Measurements from ENCODE around the gene AMBRA1.
A peak's percentile ranks its signal among the peaks of the same experiment; 100 is the strongest.

Gene AMBRA1

GRCh38 chr11:46593550-46594373 lies at the start of gene AMBRA1:
AMBRA1 (minus strand) TSS chr11:46594023; CDS start chr11:46548380, 45,643 bp downstream.
- peak; percentile 32 to 84 for DNase-seq

- no peak for DNase-seq
These were observed 49.7 kb upstream of the AMBRA1 start for GRCh38 chr11:46643531-46643930.

GRCh38 chr11:46642627-46643335 lies 49.0 kb upstream of the AMBRA1 start:
- DNase-seq, result no peak

- no peak for DNase-seq
These were observed 47.8 kb upstream of the AMBRA1 start for GRCh38 chr11:46641639-46642038.

- no peak for DNase-seq
These were observed 46.4 kb upstream of the AMBRA1 start for GRCh38 chr11:46640036-46640788.

- no peak for DNase-seq
These were observed 45.5 kb upstream of the AMBRA1 start for GRCh38 chr11:46639197-46639839.

- no peak for DNase-seq
These were observed 43.7 kb upstream of the AMBRA1 start for GRCh38 chr11:46637546-46637945.

GRCh38 chr11:46635557-46636139 lies 41.8 kb upstream of the AMBRA1 start:
- no peak for DNase-seq

GRCh38 chr11:46633291-46634217 lies 39.7 kb upstream of the AMBRA1 start:
- no peak for DNase-seq

GRCh38 chr11:46632502-46632901 lies 38.7 kb upstream of the AMBRA1 start:
- no peak for DNase-seq

GRCh38 chr11:46631676-46632075 lies 37.9 kb upstream of the AMBRA1 start:
- DNase-seq, result no peak

GRCh38 chr11:46630237-46630636 lies 36.4 kb upstream of the AMBRA1 start:
- no peak for DNase-seq

GRCh38 chr11:46628961-46629360 lies 35.1 kb upstream of the AMBRA1 start:
- no peak for DNase-seq

GRCh38 chr11:46625406-46625805 lies 31.6 kb upstream of the AMBRA1 start:
- no peak for DNase-seq

- DNase-seq, result no peak
These were observed 25.0 kb upstream of the AMBRA1 start for GRCh38 chr11:46618837-46619236.

- no peak for DNase-seq
These were observed 24.1 kb upstream of the AMBRA1 start for GRCh38 chr11:46617972-46618314.

GRCh38 chr11:46617134-46617971 lies 23.5 kb upstream of the AMBRA1 start, which contains the start of the genes ATG13 and HARBI1:
ATG13 (plus strand) TSS chr11:46617553; CDS start chr11:46644292, 26,739 bp downstream.
HARBI1 (minus strand) TSS chr11:46617227; CDS start chr11:46616237, 990 bp downstream.
- DNase-seq, result peak; percentile 52 to 77

- no peak for DNase-seq
These were observed 22.8 kb upstream of the AMBRA1 start for GRCh38 chr11:46616551-46617133.

- DNase-seq, result no peak
These were observed 21.9 kb upstream of the AMBRA1 start for GRCh38 chr11:46615756-46616155.

- DNase-seq, result no peak
These were observed 18.5 kb upstream of the AMBRA1 start for GRCh38 chr11:46612326-46612725.

Data from NCI-H524 (cell line).